NOMO-1 (cell line): ENCODE results near the gene ELK4.
A peak's percentile ranks its signal among the peaks of the same experiment; 100 is the strongest.
"Not testable (repeated sequence)": the region's sequence is repeated elsewhere in the genome, so short reads cannot be mapped to it uniquely, and the experiment has no call there.

ENCODE experiments used
- DNase-seq, 2 experiments: peaks; one replicate each; lab custom pipeline; 2025; ENCODE audit not compliant: unreplicated experiment in 2 of 2; lab: John Stamatoyannopoulos, UW

The ELK4 gene

DNA sequence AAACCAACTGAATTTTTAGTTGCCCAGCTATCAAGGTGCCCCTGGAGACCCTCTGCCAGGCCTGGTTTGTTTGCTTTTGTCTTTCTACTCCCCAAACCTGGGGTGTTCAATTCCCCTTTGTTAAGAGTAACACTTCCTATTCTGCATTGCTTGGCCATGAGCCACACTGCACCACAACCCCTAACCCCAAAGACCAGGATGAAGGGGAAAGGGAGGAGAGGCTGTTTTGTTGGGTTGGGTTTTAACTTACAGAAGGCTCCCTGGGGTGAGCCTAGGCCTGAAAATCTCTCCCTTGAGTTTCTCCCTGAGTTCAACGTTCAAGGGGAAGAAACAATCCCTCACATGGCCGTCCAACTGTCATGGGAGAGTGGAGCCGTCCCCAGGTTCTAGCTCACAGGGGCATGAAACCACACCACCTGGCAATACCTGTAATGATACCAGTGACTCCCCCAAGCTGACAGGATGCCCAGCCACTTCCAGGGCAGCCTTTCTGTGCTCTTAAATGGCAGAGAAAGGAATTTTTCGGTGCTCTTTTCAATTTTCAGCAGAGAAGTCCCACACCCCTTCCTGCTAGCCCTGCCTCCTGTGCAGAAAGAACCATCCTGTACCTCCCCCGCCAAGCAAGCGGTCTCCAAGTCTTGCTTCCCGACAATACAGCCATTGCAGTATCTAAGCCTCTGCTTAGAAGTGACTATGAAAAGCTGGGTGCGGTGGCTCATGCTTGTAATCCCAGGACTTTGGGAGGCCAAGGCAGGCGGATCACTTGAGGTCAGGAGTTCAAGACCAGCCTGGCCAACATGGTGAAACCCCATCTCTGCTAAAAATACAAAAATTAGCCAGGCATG lies 33.6 kb upstream of the ELK4 start:
- DNase-seq, result peak in 1 of 2 experiments; percentile 7

GRCh38 chr1:205664399-205665017 lies 32.7 kb upstream of the ELK4 start:
- no peak for DNase-seq

- DNase-seq, result no peak
Measured at GRCh38 chr1:205663286-205663936, 31.6 kb upstream of the ELK4 start.

DNA sequence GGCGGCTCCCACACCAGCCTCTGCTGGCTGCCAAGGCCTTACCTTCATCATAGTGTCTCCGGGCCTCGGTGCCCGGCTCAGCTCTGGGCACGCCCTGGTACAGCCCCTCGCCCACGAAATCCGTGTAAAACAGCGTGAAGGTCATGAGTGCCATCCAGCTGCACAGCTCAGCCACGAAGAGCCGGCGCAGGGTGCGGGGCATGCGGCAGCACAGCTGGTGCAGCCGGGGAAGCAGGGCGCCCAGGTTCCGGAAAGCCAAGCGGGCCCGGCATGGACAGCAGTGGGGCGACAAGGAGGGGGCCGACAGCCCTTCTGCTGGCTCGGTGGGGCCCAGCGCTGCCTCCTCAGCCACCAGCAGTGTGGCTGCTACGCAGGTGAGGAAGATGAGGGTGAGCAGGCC lies 31.0 kb upstream of the ELK4 start:
- no peak for DNase-seq

- DNase-seq, result no peak
Measured at GRCh38 chr1:205662135-205662738, 30.4 kb upstream of the ELK4 start.

GRCh38 chr1:205661429-205662134 lies 29.8 kb upstream of the ELK4 start:
- DNase-seq, result no peak

GRCh38 chr1:205660361-205660760 lies 28.6 kb upstream of the ELK4 start:
- no peak for DNase-seq

DNA sequence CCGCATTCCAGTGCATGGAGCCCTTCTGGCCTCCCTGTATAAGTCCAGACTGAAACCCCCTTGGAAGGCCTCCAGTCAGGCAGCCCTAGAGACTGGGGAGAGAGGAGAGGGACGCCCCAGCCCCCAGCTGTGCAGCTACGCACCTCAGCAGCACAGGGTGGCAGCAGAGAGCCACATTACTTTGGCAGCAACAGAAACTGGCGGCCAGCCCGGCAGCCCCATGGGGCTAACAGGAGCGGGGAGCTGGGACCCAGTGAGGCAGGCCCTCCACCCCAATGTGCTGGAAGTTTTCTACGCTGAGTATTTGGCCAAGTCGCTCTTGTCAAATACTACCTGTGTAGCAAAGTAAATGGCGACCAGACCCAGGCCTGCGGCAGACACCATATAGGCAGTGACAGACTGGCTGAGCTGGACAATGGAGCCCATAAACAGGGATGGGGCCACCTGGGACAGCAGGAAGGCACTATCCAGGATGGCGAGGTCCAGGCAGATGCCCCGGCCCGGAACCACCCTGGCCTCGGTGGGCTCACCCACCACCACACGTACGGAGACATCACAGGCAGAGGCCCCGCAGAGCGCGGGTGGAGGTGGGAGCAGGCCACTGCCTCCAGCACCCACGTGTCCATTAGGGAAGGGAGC lies 27.3 kb upstream of the ELK4 start:
- peak; percentile 53 to 57 for DNase-seq

DNA sequence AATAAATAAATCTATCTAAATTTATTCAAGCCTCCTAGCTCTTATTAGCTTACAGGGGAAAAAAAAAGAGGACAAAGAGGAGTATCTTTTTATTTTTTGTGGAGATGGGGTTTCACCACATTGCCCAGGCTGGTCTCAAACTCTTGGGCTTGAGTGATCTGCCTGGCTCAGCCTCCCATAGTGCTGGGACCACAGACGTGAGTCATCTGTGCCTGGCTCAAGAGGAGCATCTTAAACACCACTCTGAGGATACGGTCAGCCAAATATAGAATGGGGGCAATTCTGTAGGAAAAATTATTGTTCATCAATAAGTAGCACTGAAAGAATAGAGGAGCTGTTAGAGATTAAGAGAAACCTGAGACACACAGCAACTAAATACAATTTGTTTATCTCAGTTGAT lies 24.4 kb upstream of the ELK4 start:
- no peak for DNase-seq

- no peak for DNase-seq
Measured at GRCh38 chr1:205652984-205653383, 21.2 kb upstream of the ELK4 start.

- no peak for DNase-seq
Measured at GRCh38 chr1:205650241-205650640, 18.4 kb upstream of the ELK4 start.

GRCh38 chr1:205645519-205645918 lies 13.7 kb upstream of the ELK4 start:
- no peak for DNase-seq

DNA sequence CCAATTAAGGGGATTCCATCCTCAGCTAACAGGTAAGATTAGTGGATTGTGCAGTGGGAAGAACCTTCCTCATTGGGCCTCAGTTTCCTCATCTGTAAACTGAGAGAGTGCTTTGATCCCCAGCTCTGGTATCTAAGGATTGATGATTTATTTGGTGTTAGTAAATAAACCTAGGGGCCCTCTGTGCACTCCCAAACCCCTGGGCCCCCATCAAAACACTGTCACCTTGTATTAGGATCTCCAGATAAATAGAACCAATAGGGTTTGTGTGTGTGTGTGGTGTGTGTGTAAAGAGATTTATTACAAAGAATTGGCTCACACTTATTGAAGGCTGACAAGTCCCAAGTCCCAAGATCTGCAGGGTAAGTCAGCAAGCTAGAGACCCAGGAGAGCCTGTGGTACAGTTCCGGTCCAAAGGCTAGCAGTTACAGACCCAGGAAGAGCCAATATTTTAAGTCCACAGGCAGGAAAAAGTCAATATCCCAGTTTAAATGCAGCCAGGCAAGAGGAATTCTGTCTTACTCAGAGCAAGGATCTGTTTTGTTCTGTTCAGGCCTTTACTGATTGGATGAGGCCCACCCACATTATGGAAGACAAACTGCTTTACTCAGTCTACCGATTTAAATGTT lies 11.0 kb upstream of the ELK4 start:
- no peak for DNase-seq

- DNase-seq, result no peak
Measured at GRCh38 chr1:205639567-205639966, 7.8 kb upstream of the ELK4 start.

DNA sequence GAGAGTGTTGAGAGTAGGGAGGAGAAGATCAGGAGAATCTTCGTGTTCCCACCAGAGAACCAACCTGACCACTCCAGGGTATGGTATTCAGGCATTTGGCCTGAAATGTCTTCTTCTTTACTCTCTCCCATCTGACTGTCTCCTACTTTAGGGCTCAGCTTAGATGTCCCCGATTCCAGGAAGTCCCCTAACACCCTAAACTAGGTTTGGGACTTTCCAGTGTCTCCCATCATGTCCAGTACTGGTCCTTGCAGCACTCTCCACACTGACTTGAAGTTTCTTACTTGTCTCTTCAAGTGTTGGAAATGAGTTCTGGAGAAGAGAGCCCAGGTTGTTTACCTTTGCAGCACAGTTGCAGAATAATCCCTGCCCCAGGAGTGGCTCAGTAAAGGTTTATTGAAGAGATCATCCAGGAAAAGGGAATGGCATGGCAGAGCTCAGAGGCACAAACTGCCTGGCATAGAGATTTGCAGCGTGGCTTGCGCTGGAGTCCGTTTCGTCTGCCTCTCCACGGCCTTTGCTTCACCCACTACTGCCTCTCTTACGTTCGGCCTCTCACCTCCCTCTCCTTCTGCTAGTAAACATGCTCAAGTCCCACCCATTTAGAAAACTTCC lies 6.2 kb upstream of the ELK4 start:
- DNase-seq, result no peak

DNA sequence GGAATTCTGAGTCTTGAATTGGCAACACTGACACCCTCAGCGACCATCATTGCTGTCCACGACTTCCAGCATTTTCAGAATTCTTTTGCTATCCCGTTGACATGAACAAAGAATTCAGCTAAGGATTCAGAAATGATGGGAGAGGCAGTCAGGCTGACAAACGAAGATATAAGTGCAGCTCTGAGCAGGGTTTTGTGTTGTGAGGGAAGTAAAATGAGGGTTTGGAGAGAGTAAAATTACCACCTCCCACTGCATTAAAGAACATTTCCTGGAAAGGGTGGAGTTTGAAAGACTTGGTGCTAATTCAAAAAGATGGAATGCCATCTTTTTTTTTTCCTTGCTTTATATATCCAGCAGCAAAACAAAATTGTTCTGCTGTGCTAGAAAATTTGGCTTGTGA lies 4.9 kb upstream of the ELK4 start:
- DNase-seq, result no peak

- not testable (repeated sequence) for DNase-seq
Measured at GRCh38 chr1:205636138-205636530, 4.3 kb upstream of the ELK4 start.

DNA sequence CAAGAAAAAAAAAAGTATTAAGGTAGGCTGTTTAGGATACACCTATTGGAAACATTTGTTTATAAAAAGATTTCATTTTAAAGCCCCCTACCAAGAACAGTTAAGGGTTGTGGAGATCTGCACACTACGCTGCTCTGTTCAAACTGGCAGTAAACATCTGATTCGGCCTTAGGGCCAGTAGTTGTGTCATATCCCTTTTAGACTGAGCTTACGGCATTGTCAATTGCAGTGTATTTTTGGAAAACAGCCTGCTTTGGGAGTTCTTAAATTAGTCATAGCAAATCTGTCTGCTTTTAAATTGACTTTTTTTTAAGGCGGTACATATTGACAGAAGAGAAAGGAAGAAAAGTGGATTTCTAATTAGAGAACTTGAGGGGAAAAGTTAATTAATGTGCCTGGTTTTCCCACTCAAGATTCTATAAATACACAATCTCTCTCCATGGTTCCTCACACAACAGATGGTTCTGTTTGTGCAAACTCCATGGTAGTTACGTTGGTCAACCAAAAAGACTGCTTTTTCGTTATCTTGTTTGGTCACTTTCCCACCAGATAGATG lies 1.7 kb upstream of the ELK4 start:
- peak; percentile 8 to 57 for DNase-seq

DNA sequence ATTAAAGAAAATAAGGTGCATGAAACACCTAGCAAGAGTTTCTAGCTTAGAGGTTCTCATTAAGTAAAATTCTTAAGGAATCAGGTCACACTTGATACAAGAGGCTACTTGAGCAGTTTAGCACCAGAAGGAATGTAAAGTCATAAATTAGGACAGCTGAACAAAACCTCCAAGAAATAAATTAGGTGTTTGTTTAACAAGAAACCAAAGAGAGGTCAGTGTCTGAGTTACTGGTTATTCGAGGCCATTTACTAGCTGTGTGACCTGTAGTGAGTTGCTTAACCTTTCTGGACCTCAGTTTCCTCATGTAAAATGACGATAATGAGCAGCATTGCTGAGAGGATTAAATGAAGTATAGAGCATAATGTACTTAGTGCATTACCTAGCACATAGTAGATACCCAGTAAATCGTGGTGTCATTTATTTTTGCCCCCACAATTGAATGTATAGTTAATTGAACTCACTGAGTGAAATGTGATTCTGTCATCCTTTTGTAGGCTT lies 908 bp upstream of the ELK4 start:
- peak in 1 of 2 experiments; percentile 3 for DNase-seq
